K562 (cell line): Measurements from ENCODE around the gene KIAA0513. TPM values are rescaled to one million over a fixed set of nuclear protein-coding genes. Genes with fewer than 3 reads are reported as not detected.

Source experiments
- FOXK2 ChIP-seq, 2 experiments: fragments of 450-650 bp; IDR thresholded peaks in 1 of 2; conservative IDR thresholded peaks in 1 of 2; 2 replicates each; pipeline ENCODE4 v1.6.1; 2016; ENCODE audit warnings: low read depth in 2 of 2, mild to moderate bottlenecking in 1 of 2
- HMGN3 ChIP-seq: IDR thresholded peaks from 2 replicates; pipeline ENCODE4 v1.6.1; 2011; ENCODE audit warnings: borderline replicate concordance, low read depth, mild to moderate bottlenecking, mixed read lengths, low read length; ENCODE audit not compliant: insufficient read length; ENCODE audit errors: extremely low read depth
- HMGXB4 ChIP-seq: sonication (generic); formaldehyde crosslinking; IDR thresholded peaks from 2 replicates; pipeline ENCODE4 v1.8.1; 2023; ENCODE audit warnings: mild to moderate bottlenecking, missing genetic modification reagents
- KHSRP ChIP-seq: fragments of 450-650 bp; IDR thresholded peaks from 2 replicates; pipeline ENCODE4 v1.6.1; 2017
- NR4A1 ChIP-seq, 2 experiments: fragments of 250-450 bp in 1 of 2; fragments of 450-650 bp in 1 of 2; sonication (Bioruptor Pico) in 1 of 2; IDR thresholded peaks; 2 replicates each; pipeline versions ENCODE4 v1.4.0 to v1.6.1; 2016 to 2020; ENCODE audit warnings: mild to moderate bottlenecking in 2 of 2, missing compliant biosample characterization in 1 of 2, missing genetic modification characterization in 1 of 2, moderate library complexity in 1 of 2
- PHB2 ChIP-seq: fragments of 450-650 bp; IDR thresholded peaks from 2 replicates; pipeline ENCODE4 v1.6.1; 2017; ENCODE audit warnings: low read depth
- polyA plus RNA-seq, 8 experiments: library from polyadenylated mRNA; depleted of rRNA in 4 of 8; stranded (reverse) in 5 of 8; unstranded in 3 of 8; fragments of >200 nt; fragmentation: Nextera tagmentation in 2 of 8; fragmentation: Illumina TruSeq in 1 of 8; extraction: Ambion mirVana in 2 of 8; extraction: Trizol in 1 of 8; gene quantifications; 2 replicates each; pipeline versions ENCODE4 v1.2.1 to v1.2.3, GENCODE V29; 2011 to 2014; ENCODE audit warnings: inconsistent platforms in 1 of 8, missing spikeins in 1 of 8
- total RNA-seq, 7 experiments: library from RNA; depleted of rRNA in 6 of 7; stranded (reverse); fragments of >200 nt in 6 of 7; fragmentation: Illumina TruSeq in 2 of 7; extraction: Trizol in 2 of 7; gene quantifications; 2 replicates each; pipeline versions ENCODE4 v1.2.1 to v1.2.3, GENCODE V29; 2011 to 2021; ENCODE audit warnings: low replicate concordance in 1 of 7
- TF ChIP-seq, protein P1 (sequence below), 2 experiments: fragments of 450-650 bp in 1 of 2; sonication (generic) in 1 of 2; formaldehyde crosslinking in 1 of 2; IDR thresholded peaks; 2 replicates each; pipeline versions ENCODE4 v1.7.1 to v1.9.0; 2016 to 2022; ENCODE audit warnings: inconsistent platforms in 1 of 2, mild to moderate bottlenecking in 1 of 2, missing genetic modification reagents in 1 of 2
- TF ChIP-seq, protein P2 (sequence below): fragments of 250-450 bp; sonication (Bioruptor Pico); IDR thresholded peaks from 2 replicates; pipeline ENCODE4 v1.9.0; 2021; ENCODE audit warnings: mild to moderate bottlenecking

The KIAA0513 gene
- total and polyA plus RNA-seq, 9 of the 15 experiments (the other 6 are each of a cell fraction or from before 2014, with no cell fraction given), result 0.18 to 13.7 (median 10.2) TPM

GRCh38 chr16:85010931-85011845 is 16.4 kb upstream of the KIAA0513 start, which contains the start of gene ZDHHC7 (continued):
- TF ChIP-seq, protein P1, sequence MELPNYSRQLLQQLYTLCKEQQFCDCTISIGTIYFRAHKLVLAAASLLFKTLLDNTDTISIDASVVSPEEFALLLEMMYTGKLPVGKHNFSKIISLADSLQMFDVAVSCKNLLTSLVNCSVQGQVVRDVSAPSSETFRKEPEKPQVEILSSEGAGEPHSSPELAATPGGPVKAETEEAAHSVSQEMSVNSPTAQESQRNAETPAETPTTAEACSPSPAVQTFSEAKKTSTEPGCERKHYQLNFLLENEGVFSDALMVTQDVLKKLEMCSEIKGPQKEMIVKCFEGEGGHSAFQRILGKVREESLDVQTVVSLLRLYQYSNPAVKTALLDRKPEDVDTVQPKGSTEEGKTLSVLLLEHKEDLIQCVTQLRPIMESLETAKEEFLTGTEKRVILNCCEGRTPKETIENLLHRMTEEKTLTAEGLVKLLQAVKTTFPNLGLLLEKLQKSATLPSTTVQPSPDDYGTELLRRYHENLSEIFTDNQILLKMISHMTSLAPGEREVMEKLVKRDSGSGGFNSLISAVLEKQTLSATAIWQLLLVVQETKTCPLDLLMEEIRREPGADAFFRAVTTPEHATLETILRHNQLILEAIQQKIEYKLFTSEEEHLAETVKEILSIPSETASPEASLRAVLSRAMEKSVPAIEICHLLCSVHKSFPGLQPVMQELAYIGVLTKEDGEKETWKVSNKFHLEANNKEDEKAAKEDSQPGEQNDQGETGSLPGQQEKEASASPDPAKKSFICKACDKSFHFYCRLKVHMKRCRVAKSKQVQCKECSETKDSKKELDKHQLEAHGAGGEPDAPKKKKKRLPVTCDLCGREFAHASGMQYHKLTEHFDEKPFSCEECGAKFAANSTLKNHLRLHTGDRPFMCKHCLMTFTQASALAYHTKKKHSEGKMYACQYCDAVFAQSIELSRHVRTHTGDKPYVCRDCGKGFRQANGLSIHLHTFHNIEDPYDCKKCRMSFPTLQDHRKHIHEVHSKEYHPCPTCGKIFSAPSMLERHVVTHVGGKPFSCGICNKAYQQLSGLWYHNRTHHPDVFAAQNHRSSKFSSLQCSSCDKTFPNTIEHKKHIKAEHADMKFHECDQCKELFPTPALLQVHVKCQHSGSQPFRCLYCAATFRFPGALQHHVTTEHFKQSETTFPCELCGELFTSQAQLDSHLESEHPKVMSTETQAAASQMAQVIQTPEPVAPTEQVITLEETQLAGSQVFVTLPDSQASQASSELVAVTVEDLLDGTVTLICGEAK (IDR thresholded peaks at IDR 0.05), result peak; percentile 98
- TF ChIP-seq, protein P1 (CRISPR knock-in tag; IDR thresholded peaks at IDR 0.05), result no peak
- peak; percentile 94; the same call in 1 of the 2 replicates for TF ChIP-seq NR4A1 (CRISPR knock-in tag; IDR thresholded peaks at IDR 0.05)
- TF ChIP-seq NR4A1 (tag; IDR thresholded peaks at IDR 0.05), result no peak
- TF ChIP-seq, protein P2, sequence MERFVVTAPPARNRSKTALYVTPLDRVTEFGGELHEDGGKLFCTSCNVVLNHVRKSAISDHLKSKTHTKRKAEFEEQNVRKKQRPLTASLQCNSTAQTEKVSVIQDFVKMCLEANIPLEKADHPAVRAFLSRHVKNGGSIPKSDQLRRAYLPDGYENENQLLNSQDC (CRISPR knock-in tag), result 0 out of 2 replicates have a peak, but pooled peaks have one; percentile 18
- TF ChIP-seq KHSRP, result peak; percentile 94
- TF ChIP-seq PHB2, result no peak
- peak; percentile 69; the same call in 1 of the 2 replicates for TF ChIP-seq HMGXB4
- peak; percentile 14 for TF ChIP-seq HMGN3
- peak in 1 of 2 experiments; percentile 53; a peak in 2 of 4 replicates for TF ChIP-seq FOXK2 (conservative IDR thresholded peaks at IDR 0.05 in 1 of 2, IDR thresholded peaks at IDR 0.05 in 1 of 2; ENCODE audit: low read depth in 2 of 2)
